K562 (cell line): Measurements from ENCODE around the gene EGLN3. TPM values are rescaled to one million over a fixed set of nuclear protein-coding genes. Genes with fewer than 3 reads are reported as not detected.

Experiments
- CBFA2T2 ChIP-seq: fragments of 450-650 bp; conservative IDR thresholded peaks from 2 replicates; pipeline ENCODE4 v1.6.1; 2017; ENCODE audit warnings: mild to moderate bottlenecking
- GTF3C2 ChIP-seq: IDR thresholded peaks from 3 replicates; pipeline ENCODE4 v1.6.1; 2011; ENCODE audit warnings: borderline replicate concordance, mild to moderate bottlenecking, moderate library complexity; ENCODE audit not compliant: insufficient read length; ENCODE audit errors: extremely low read depth
- L3MBTL2 ChIP-seq: fragments of 450-650 bp; IDR thresholded peaks from 2 replicates; pipeline ENCODE4 v1.6.1; 2016; ENCODE audit warnings: mild to moderate bottlenecking, moderate library complexity
- MAFF ChIP-seq: IDR thresholded peaks from 2 replicates; pipeline ENCODE4 v1.6.1; 2012; ENCODE audit warnings: low read length, improper control_type of control experiment
- MBD2 ChIP-seq: sonication (generic); IDR thresholded peaks from 2 replicates; pipeline ENCODE4 v1.6.1; 2016; ENCODE audit warnings: low read depth, borderline replicate concordance
- MYC ChIP-seq, 2 experiments: fragments of 250-450 bp in 1 of 2; sonication (Bioruptor Pico) in 1 of 2; IDR thresholded peaks; 2 replicates each; pipeline versions ENCODE4 v1.5.1 to v1.6.1; 2012 to 2021; ENCODE audit warnings: low read depth in 2 of 2, borderline replicate concordance in 1 of 2, improper control_type of control experiment in 1 of 2, low read length in 1 of 2, mild to moderate bottlenecking in 1 of 2, moderate library complexity in 1 of 2
- NFE2L1 ChIP-seq: fragments of 450-650 bp; IDR thresholded peaks from 2 replicates; pipeline ENCODE4 v1.6.1; 2016; ENCODE audit warnings: missing genetic modification characterization, low read depth, mild to moderate bottlenecking, missing compliant biosample characterization, moderate library complexity, borderline replicate concordance
- NFIC ChIP-seq: fragments of 450-650 bp; IDR thresholded peaks from 2 replicates; pipeline ENCODE4 v1.6.1; 2017; ENCODE audit warnings: mild to moderate bottlenecking, inconsistent platforms
- PRPF4 ChIP-seq: fragments of 200-400 bp; formaldehyde crosslinking; IDR thresholded peaks from one replicate; pipeline ENCODE4 v1.6.1; 2017; ENCODE audit warnings: low read length, low read depth, mild to moderate bottlenecking; ENCODE audit not compliant: insufficient read depth, poor library complexity, severe bottlenecking
- SMARCA4 ChIP-seq: fragments of 450-650 bp; IDR thresholded peaks from 2 replicates; pipeline ENCODE4 v1.6.1; 2016
- STAT5A ChIP-seq: IDR thresholded peaks from 2 replicates; pipeline ENCODE4 v1.6.1; 2012; ENCODE audit warnings: low read length, inconsistent platforms, borderline replicate concordance
- TBL1XR1 ChIP-seq, 2 experiments: IDR thresholded peaks; 2 replicates each; pipeline ENCODE4 v1.6.1; 2012; ENCODE audit warnings: improper control_type of control experiment in 2 of 2, low read length in 2 of 2, mild to moderate bottlenecking in 1 of 2
- TCFL5 ChIP-seq: fragments of 250-450 bp; sonication (Bioruptor Pico); conservative IDR thresholded peaks from 2 replicates; pipeline ENCODE4 v1.6.1; 2021; ENCODE audit warnings: mild to moderate bottlenecking, moderate library complexity, matching md5 sums
- TFE3 ChIP-seq: fragments of 450-650 bp; formaldehyde crosslinking; IDR thresholded peaks from 2 replicates; pipeline ENCODE4 v1.4.0; 2020; ENCODE audit warnings: mild to moderate bottlenecking, mixed read lengths
- WHSC1 ChIP-seq: IDR thresholded peaks from one replicate; pipeline ENCODE4 v1.6.1; 2012; ENCODE audit warnings: low read length, control low read depth, inconsistent platforms
- ZBTB11 ChIP-seq, 3 experiments: fragments of 200-800 bp in 1 of 3; fragments of 250-450 bp in 1 of 3; fragments of 450-650 bp in 1 of 3; sonication (Bioruptor Pico) in 1 of 3; sonication (Bioruptor generic) in 1 of 3; formaldehyde crosslinking in 1 of 3; IDR thresholded peaks; 2 replicates each; pipeline versions ENCODE4 v1.6.1 to v1.8.0; 2016 to 2022; ENCODE audit warnings: mild to moderate bottlenecking in 2 of 3, missing genetic modification characterization in 2 of 3, missing compliant biosample characterization in 1 of 3, moderate library complexity in 1 of 3
- ZNF133 ChIP-seq: fragments of 250-450 bp; sonication (Bioruptor Pico); IDR thresholded peaks from 2 replicates; pipeline ENCODE4 v1.4.0; 2020; ENCODE audit warnings: mild to moderate bottlenecking
- ZNF561 ChIP-seq: fragments of 450-650 bp; formaldehyde crosslinking; conservative IDR thresholded peaks from 2 replicates; pipeline ENCODE4 v1.4.0; 2020; ENCODE audit warnings: mild to moderate bottlenecking, moderate library complexity
- polyA plus RNA-seq, 8 experiments: library from polyadenylated mRNA; depleted of rRNA in 4 of 8; stranded (reverse) in 5 of 8; unstranded in 3 of 8; fragments of >200 nt; fragmentation: Nextera tagmentation in 2 of 8; fragmentation: Illumina TruSeq in 1 of 8; extraction: Ambion mirVana in 2 of 8; extraction: Trizol in 1 of 8; gene quantifications; 2 replicates each; pipeline versions ENCODE4 v1.2.1 to v1.2.3, GENCODE V29; 2011 to 2014; ENCODE audit warnings: inconsistent platforms in 1 of 8, missing spikeins in 1 of 8
- total RNA-seq, 7 experiments: library from RNA; depleted of rRNA in 6 of 7; stranded (reverse); fragments of >200 nt in 6 of 7; fragmentation: Illumina TruSeq in 2 of 7; extraction: Trizol in 2 of 7; gene quantifications; 2 replicates each; pipeline versions ENCODE4 v1.2.1 to v1.2.3, GENCODE V29; 2011 to 2021; ENCODE audit warnings: low replicate concordance in 1 of 7

EGLN3 gene
- total and polyA plus RNA-seq, 9 of the 15 experiments (the other 6 are each of a cell fraction or from before 2014, with no cell fraction given), result 2.5 to 87.6 (median 5.8) TPM

GRCh38 chr14:33916663-33917565 lies 34.0 kb downstream of the EGLN3 start (continued):
- TF ChIP-seq GTF3C2 (no peak), ZNF133 (CRISPR knock-in tag) (no peak), TBL1XR1 (IDR thresholded peaks at IDR 0.05; ENCODE audit: low read length in 2 of 2) (peak in 1 of 2 experiments; percentile 84; a peak in 2 of 4 replicates), ZBTB11 (CRISPR knock-in tag; IDR thresholded peaks at IDR 0.05) (peak in 1 of 3 experiments; percentile 45; a peak in 1 of 6 replicates), NFE2L1 (tag) (no peak), STAT5A (no peak), MAFF (peak; percentile 77; the same call in 1 of the 2 replicates), MBD2 (0 out of 2 replicates have a peak, but pooled peaks have one; percentile 40), NFIC (peak; percentile 50), L3MBTL2 (0 out of 2 replicates have a peak, but pooled peaks have one; percentile 8), MYC (IDR thresholded peaks at IDR 0.05; ENCODE audit: low read depth, low read length) (no peak), MYC (CRISPR knock-in tag; IDR thresholded peaks at IDR 0.05; ENCODE audit: borderline replicate concordance, low read depth) (no peak), TFE3 (CRISPR knock-in tag) (peak; percentile 99), WHSC1 (no peak), SMARCA4 (peak; percentile 94), TCFL5 (CRISPR knock-in tag) (no peak), PRPF4 (no peak), ZNF561 (no peak), CBFA2T2 (peak; percentile 82)
